A172 (cell line): ENCODE results near the gene TNFRSF8. TPM values are rescaled to one million over a fixed set of nuclear protein-coding genes. Genes with fewer than 3 reads are reported as not detected.

ENCODE experiments used
- DNase-seq: peaks from one replicate; pipeline ENCODE4 v3.0.0-alpha.2; 2015; ENCODE audit warnings: low spot score
- total RNA-seq: library from RNA; depleted of rRNA; stranded (reverse); fragments of >200 nt; shearing (Covaris generic); gene quantifications from 2 replicates; pipeline ENCODE4 v1.2.3, GENCODE V29; 2014

TNFRSF8 gene
- total RNA-seq, 1 experiment from 2014 or later: 0.38 TPM

DNA sequence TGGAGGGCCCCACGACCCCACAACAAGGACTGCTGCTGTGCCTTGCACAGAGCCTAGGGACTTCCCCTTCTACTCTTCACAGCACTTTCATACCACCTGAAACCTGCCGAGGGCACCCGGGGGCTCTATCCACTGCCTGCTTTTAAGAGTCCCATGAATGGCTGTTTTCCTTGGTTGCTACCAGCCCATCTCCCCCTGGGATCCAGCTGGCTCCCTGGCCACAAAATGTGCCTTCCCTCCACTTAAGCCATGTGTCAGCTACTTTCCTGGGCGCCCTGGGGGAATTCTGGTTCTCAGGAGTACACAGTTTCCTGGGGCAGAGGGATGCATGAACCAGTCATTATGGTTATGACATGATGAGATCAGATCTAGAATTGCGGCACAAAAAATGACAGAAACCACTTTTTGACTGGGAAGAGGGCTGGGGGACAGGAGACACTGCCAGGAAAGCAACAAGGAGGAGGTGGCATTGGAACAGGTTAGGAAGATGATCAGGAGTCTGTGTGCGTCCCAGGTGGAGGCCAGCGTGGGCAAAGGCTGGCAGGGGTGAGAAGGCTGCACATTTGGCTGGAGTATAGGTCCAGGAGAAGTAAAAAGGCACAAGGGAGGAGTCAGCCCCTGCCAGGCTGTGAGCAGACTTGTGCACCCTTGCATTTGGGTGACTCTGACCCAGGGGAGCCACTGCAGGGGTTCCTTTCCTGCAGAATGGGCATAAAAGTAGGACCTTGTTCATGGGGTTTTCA lies 3.2 kb upstream of the TNFRSF8 start:
- DNase-seq: no peak

DNA sequence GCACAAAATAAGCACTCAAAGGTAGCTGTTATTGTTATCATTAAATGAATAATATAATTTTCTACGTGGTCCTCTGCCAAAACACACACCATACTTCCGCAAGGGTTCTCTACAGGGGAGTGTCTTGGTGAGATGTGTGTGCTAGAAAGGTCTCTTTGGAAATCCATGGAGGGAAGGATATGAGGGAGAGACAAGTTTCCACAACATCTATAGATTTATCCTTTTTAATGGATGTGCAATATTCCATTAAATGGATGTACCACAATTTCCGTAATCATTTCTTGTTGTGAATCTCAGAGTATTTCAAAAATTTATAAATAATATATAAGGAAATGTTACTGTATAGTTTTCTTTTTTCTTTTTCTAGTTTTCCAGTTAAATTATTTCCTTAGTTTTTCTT lies 2.6 kb upstream of the TNFRSF8 start:
- no peak for DNase-seq

- DNase-seq: no peak
Observed at GRCh38 chr1:12064073-12064969, 1.2 kb downstream of the TNFRSF8 start.

GRCh38 chr1:12065872-12066271 lies 2.8 kb downstream of the TNFRSF8 start:
- DNase-seq: no peak

GRCh38 chr1:12067900-12068821 lies 5.1 kb downstream of the TNFRSF8 start:
- peak; percentile 38 for DNase-seq

GRCh38 chr1:12069623-12070244 lies 6.6 kb downstream of the TNFRSF8 start:
- DNase-seq: no peak

GRCh38 chr1:12071892-12072291 lies 8.8 kb downstream of the TNFRSF8 start:
- no peak for DNase-seq

- DNase-seq: no peak
Observed at GRCh38 chr1:12072741-12073140, 9.6 kb downstream of the TNFRSF8 start.

GRCh38 chr1:12073796-12074195 lies 10.7 kb downstream of the TNFRSF8 start:
- no peak for DNase-seq

DNA sequence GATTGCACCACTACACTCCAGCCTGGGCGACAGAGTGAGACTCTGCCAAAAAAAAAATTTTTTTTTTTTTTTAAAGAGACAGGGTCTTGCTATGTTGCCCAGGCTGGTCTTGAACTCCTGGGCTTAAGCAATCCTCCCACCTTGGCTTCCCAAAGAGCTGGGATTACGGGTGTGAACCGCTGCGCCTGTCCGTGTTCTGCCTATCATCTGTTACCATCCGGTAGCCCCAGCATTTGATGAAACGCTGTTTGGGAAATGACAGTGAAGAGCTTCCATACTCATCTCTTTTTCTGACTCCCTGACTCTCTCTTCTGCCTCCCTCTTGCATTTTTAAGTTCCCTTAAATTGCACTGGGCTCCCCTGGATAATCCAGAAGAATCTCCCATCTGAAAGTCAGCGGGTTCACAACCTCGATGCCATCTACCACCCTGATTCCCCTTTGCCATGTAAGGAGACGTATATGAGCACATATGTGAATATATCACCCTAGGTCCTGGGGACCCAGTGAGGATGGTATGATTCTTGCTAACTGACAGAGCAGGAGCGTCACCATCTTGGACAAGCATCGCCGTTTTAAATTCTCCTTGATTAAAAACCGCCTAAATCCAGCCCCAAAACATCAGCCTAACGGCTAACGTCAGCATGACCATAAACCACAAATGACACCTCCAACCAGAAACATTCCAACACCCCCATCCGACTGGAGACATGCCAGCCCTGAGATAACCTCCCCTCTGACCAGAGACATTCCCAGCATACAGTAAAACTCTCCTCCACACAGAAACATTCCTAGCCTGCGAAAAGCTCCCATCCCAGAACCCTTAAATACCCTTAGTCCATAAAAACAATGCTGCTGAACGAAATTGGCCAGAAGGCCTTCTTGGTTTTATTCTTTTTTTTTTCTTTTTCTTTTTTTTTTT lies 12.4 kb downstream of the TNFRSF8 start:
- peak; percentile 95 for DNase-seq

- no peak for DNase-seq
Observed at GRCh38 chr1:12076425-12077005, 13.4 kb downstream of the TNFRSF8 start.

GRCh38 chr1:12078575-12078937 lies 15.5 kb downstream of the TNFRSF8 start:
- DNase-seq: no peak

DNA sequence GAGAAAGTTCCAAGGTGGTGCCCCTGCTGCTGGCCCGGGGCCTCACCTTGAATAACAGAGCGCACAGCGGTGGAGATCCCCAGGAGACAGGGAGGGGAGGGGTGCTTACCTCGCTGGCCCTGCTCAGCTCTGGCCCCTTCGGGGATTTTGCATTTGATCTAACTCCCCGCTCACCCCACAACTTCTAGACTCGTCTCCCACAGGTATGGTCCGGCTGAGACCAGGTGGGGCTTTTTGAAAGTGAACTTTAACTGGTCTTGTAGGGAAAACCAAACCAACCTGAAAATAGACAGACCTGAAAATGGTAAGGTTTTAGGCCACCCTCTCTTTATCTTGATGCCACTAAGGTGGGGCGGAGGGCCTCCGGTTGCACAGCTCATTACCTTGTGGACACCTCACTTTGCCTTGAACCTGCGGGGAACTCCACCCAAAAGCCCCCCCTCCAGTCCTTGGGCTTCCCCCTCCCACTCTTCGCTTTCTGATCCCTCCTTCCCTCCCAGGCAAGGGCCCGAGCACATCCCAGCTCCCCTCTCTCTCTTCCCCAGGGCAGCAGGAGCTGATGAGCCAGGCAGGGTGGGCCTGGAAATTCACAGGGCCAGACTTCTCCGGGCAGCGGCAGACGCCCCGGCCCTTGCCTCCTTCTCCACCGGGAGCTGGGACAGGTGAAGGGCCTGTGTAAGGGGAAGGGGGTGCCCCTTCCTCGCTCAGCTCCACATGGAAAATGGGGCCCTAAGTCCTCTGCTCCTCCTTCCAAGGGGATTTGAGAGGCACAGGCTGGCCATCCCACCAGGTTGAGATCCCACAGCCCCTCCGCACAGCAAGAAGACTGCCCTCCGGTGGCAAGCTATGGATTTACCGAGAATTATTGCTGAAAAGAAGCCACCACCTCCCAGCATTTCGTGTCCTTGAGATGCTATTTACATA lies 16.1 kb downstream of the TNFRSF8 start:
- peak; percentile 23 for DNase-seq

- no peak for DNase-seq
Observed at GRCh38 chr1:12080156-12080555, 17.1 kb downstream of the TNFRSF8 start.

DNA sequence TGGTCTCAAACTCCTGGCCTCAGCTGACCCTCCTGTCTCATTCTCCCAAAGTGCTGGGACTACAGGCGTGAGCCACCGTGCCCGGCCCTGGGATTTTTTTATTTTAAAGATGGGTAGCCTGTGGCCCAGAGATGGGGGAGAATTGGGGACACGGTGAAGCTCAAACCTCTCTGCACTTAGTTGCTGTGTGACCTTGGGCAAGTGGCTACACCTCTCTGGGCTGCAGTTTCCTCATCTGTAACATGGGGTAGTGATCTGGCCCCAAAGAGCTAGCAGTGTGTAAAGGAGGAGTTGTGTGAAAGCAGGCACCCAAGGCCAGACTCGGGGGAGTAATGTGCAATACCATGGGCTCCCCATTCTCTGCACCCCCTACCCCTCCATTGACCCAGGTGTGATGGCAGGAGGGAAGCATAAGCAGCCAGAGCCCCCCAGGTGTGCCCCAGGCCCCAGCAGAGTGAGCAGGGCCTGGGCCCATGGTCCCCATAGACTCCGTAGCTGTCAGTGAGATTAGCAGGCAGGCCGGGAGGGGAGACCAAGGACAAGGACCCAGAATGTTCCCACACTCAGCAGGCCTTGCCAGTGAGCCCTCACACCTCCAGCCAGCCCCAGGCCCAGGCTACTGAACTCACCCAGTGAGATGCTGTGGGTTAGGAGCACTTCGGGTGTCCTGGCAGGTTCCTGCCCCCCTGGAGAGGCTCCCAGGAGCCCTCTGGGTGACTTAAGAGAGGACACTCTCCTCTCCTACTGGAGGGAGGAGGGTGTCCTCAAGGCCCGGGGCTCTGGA lies 17.9 kb downstream of the TNFRSF8 start:
- DNase-seq: no peak

GRCh38 chr1:12081648-12082396 lies 18.7 kb downstream of the TNFRSF8 start:
- DNase-seq: no peak

GRCh38 chr1:12082988-12083387 lies 19.9 kb downstream of the TNFRSF8 start:
- DNase-seq: no peak
